H1 (cell line): ENCODE data around the gene GLB1L3.

ENCODE experiments used
- CEBPB ChIP-seq: IDR thresholded peaks from 2 replicates; pipeline ENCODE4 v1.6.1; 2012; ENCODE audit warnings: low read depth, low read length
- EZH2 ChIP-seq: fragments of 200-600 bp; sonication (generic); IDR thresholded peaks from 2 replicates; pipeline ENCODE4 v1.7.1; 2012; ENCODE audit warnings: low read depth, mild to moderate bottlenecking, moderate library complexity, low read length, inconsistent platforms; ENCODE audit not compliant: severe bottlenecking
- GTF2F1 ChIP-seq: IDR thresholded peaks from 2 replicates; pipeline ENCODE4 v1.6.1; 2012; ENCODE audit warnings: low read depth, low read length, improper control_type of control experiment, borderline replicate concordance
- JUN ChIP-seq: IDR thresholded peaks from 2 replicates; pipeline ENCODE4 v1.6.1; 2011; ENCODE audit warnings: low read depth, mild to moderate bottlenecking, improper control_type of control experiment, low read length
- PHF8 ChIP-seq: fragments of 200-600 bp; sonication (generic); conservative IDR thresholded peaks from 2 replicates; pipeline ENCODE4 v1.7.1; 2012; ENCODE audit warnings: low read depth, mild to moderate bottlenecking, inconsistent platforms, low read length, moderate library complexity
- POLR2A ChIP-seq, 2 experiments: IDR thresholded peaks; 1 replicate in 1 of 2; 2 replicates in 1 of 2; pipeline ENCODE4 v1.6.1; 2011; ENCODE audit warnings: low read depth in 2 of 2, low read length in 2 of 2, mild to moderate bottlenecking in 2 of 2; ENCODE audit errors: control extremely low read depth in 1 of 2
- SIN3A ChIP-seq, 2 experiments: IDR thresholded peaks in 1 of 2; conservative IDR thresholded peaks in 1 of 2; 2 replicates each; pipeline ENCODE4 v1.6.1; 2011 to 2012; ENCODE audit warnings: low read length in 2 of 2, improper control_type of control experiment in 1 of 2, low read depth in 1 of 2, mild to moderate bottlenecking in 1 of 2
- SUZ12 ChIP-seq: fragments of 200-600 bp; sonication (generic); IDR thresholded peaks from 2 replicates; pipeline ENCODE4 v1.6.1; 2012; ENCODE audit warnings: mild to moderate bottlenecking, inconsistent platforms, low read length, moderate library complexity, mixed read lengths
- TAF1 ChIP-seq: IDR thresholded peaks from 2 replicates; pipeline ENCODE4 v1.6.1; 2011; ENCODE audit warnings: mild to moderate bottlenecking, low read depth, low read length
- ZNF274 ChIP-seq: IDR thresholded peaks from 2 replicates; pipeline ENCODE4 v1.7.0; 2012; ENCODE audit warnings: low read length, borderline replicate concordance; ENCODE audit errors: extremely low read depth
- TF ChIP-seq, protein P1 (sequence below), 3 experiments: IDR thresholded peaks; 1 replicate in 2 of 3; 2 replicates in 1 of 3; pipeline versions ENCODE4 v1.5.1 to v1.6.1; 2011; ENCODE audit warnings: low read length in 3 of 3, mild to moderate bottlenecking in 3 of 3, inconsistent platforms in 2 of 3, low read depth in 1 of 3, moderate library complexity in 1 of 3; ENCODE audit not compliant: insufficient read depth in 1 of 3; ENCODE audit errors: control extremely low read depth in 1 of 3
- TF ChIP-seq, protein P2 (sequence below): IDR thresholded peaks from 2 replicates; pipeline ENCODE4 v1.6.1; 2012; ENCODE audit warnings: inconsistent platforms
- TF ChIP-seq, protein P3 (sequence below): IDR thresholded peaks from 2 replicates; pipeline ENCODE4 v1.6.1; 2011; ENCODE audit warnings: low read length, improper control_type of control experiment

DNA sequence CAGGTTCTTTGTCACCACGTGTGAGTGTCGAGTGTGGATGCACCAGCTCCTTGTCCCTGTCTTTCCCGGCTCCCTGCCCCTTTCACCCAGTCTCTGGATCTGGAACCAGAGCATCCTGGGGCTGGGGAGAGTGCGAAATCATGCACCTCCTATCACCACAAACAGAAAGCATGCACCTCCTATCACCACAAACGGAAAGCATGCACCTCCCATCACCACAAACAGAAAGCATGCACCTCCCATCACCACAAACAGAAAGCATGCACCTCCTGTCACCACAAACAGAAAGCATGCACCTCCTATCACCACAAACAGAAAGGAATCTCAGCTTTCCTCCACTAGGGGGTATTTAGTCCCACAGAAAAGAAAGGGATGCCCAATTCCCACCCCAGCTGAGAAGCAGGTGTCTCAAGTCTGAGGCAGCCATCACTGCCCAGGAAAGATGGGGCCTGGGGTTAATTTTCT lies 5.9 kb upstream of the GLB1L3 start:
- TF ChIP-seq, protein P1, sequence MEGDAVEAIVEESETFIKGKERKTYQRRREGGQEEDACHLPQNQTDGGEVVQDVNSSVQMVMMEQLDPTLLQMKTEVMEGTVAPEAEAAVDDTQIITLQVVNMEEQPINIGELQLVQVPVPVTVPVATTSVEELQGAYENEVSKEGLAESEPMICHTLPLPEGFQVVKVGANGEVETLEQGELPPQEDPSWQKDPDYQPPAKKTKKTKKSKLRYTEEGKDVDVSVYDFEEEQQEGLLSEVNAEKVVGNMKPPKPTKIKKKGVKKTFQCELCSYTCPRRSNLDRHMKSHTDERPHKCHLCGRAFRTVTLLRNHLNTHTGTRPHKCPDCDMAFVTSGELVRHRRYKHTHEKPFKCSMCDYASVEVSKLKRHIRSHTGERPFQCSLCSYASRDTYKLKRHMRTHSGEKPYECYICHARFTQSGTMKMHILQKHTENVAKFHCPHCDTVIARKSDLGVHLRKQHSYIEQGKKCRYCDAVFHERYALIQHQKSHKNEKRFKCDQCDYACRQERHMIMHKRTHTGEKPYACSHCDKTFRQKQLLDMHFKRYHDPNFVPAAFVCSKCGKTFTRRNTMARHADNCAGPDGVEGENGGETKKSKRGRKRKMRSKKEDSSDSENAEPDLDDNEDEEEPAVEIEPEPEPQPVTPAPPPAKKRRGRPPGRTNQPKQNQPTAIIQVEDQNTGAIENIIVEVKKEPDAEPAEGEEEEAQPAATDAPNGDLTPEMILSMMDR (IDR thresholded peaks at IDR 0.05; ENCODE audit: control extremely low read depth in 1 of 3, insufficient read depth in 1 of 3, low read depth in 1 of 3, low read length in 3 of 3) = peak in 2 of 3 experiments; percentile 36 to 60; a peak in 3 of 4 replicates
- TF ChIP-seq ZNF274 (no peak), POLR2A (IDR thresholded peaks at IDR 0.05; ENCODE audit: control extremely low read depth in 1 of 2, low read depth in 2 of 2, low read length in 2 of 2) (no peak), JUN (no peak), PHF8 (no peak), EZH2 (no peak), CEBPB (no peak), SIN3A (conservative IDR thresholded peaks at IDR 0.05 in 1 of 2, IDR thresholded peaks at IDR 0.05 in 1 of 2; ENCODE audit: low read depth in 1 of 2, low read length in 2 of 2) (0 out of 4 replicates have a peak, but pooled peaks have one; percentile 64 to 65), GTF2F1 (no peak), TAF1 (no peak), SUZ12 (no peak)
- TF ChIP-seq, protein P2, sequence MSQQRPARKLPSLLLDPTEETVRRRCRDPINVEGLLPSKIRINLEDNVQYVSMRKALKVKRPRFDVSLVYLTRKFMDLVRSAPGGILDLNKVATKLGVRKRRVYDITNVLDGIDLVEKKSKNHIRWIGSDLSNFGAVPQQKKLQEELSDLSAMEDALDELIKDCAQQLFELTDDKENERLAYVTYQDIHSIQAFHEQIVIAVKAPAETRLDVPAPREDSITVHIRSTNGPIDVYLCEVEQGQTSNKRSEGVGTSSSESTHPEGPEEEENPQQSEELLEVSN = no peak
- TF ChIP-seq, protein P3, sequence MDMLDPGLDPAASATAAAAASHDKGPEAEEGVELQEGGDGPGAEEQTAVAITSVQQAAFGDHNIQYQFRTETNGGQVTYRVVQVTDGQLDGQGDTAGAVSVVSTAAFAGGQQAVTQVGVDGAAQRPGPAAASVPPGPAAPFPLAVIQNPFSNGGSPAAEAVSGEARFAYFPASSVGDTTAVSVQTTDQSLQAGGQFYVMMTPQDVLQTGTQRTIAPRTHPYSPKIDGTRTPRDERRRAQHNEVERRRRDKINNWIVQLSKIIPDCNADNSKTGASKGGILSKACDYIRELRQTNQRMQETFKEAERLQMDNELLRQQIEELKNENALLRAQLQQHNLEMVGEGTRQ = no peak
